Mucosa of rectum (tissue), 2 donors: ENCODE measurements around the gene SLC35G3.

Experiments
- H3K27ac ChIP-seq, 2 donors: one replicate each; pipeline ENCODE4 v1.7.0; 2013; ENCODE audit warnings: inconsistent platforms in 2 of 2, low read depth in 2 of 2, low read length in 2 of 2
- H3K27me3 ChIP-seq, 2 donors: one replicate each; pipeline ENCODE4 v1.7.0; 2013; ENCODE audit warnings: low read length in 2 of 2; ENCODE audit not compliant: control insufficient read depth in 2 of 2, insufficient read depth in 2 of 2
- H3K36me3 ChIP-seq, 2 donors: one replicate each; pipeline ENCODE4 v1.7.0; 2013; ENCODE audit warnings: low read length in 2 of 2; ENCODE audit not compliant: control insufficient read depth in 2 of 2, insufficient read depth in 2 of 2
- H3K4me1 ChIP-seq, 2 donors: one replicate each; pipeline ENCODE4 v1.7.0; 2013; ENCODE audit warnings: low read length in 2 of 2, mild to moderate bottlenecking in 1 of 2; ENCODE audit not compliant: control insufficient read depth in 2 of 2, insufficient read depth in 2 of 2
- H3K4me3 ChIP-seq, 2 donors: one replicate each; pipeline ENCODE4 v1.7.0; 2013; ENCODE audit warnings: low read length in 2 of 2
- H3K9ac ChIP-seq, 2 donors: one replicate each; pipeline ENCODE4 v1.7.0; 2013; ENCODE audit warnings: low read length in 2 of 2, low read depth in 1 of 2, mild to moderate bottlenecking in 1 of 2
- H3K9me3 ChIP-seq, 2 donors: one replicate each; pipeline ENCODE4 v1.7.0; 2013; ENCODE audit warnings: low read length in 2 of 2; ENCODE audit not compliant: control insufficient read depth in 2 of 2
- donor health status: healthy.
- donor health status: Normal muscosa, but diverticular disease.

SLC35G3 gene

DNA sequence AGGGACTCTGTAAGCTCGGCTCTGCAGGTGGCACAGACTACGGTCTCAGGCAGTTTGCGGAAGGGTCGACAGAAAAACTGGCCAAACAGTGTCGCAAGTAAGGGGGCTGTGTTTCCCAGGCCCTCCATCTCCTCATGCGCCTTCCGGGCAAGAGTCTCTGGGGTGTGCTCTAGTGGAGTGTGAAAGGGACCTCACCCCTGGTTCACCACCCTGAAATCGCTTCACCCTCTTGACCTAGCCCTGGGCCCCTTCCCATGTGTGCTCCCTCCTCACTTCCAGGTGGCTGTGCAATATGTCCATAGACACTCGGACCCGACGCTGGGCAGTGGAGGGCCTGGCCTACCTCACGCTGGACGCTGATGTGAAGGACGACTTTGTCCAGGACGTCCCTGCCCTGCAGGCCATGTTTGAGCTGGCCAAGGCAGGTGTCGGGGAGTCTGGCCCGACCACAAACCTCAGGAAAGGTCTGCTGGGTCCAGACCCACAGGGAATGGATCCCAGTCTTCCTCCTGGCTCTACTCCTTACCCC is 24.3 kb downstream of the SLC35G3 start:
- Histone ChIP-seq H3K36me3 (no peaks in the 10 kb centered on the region), H3K27me3 (no peaks in the 10 kb centered on the region), H3K9me3 (no peaks in the 10 kb centered on the region), H3K4me3 (no peak overlapping the region), H3K9ac (no peak overlapping the region), H3K4me1 (no peaks in the 10 kb centered on the region), H3K27ac (no peak overlapping the region)

DNA sequence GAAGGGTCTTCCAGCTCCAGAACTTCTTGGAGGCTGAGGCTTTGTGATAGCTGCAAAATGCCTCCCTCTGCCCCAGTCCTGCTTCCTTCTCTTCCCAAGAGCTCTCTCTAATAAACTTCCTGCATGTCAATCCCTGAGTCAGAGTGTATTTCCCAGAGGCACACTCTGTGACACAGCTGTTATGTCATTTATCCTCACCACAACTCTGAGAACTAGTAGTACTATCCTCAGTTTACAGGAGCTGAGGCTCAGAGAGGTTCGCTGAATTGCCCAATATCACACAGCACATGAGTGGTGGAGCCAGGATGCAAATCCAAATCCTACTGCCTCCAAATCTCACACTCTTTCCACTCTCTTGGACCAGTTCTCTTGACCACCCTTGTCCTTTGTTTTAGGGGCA is 26.5 kb downstream of the SLC35G3 start:
- Histone ChIP-seq H3K9me3 (no peaks in the 10 kb centered on the region), H3K9ac (no peak overlapping the region), H3K4me3 (no peak overlapping the region), H3K4me1 (no peaks in the 10 kb centered on the region), H3K27ac (no peak overlapping the region), H3K27me3 (peaks cover 0 to 2% of the 10 kb centered on the region in 2 donors), H3K36me3 (no peaks in the 10 kb centered on the region)

DNA sequence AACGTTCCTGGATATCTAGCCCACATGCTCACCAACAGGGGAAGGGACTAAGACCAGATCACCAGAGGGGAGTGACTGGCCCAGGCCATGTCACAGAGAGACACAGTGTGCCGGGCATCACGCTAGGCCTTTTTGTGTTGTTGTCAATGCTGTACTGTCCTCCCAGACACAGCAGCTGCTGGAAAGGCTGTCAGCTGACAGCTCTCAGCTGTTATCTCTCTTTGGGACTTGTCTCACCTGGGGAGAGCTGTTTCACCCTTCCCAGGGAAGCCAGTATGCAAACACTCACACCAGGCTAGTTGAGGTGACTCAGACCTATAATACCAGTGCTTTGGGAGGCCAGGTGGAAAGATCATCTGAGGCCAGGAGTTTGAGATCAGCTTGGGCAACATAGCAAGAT is 27.1 kb downstream of the SLC35G3 start:
- Histone ChIP-seq H3K27ac (no peak overlapping the region), H3K4me3 (no peak overlapping the region), H3K27me3 (peaks cover 0 to 2% of the 10 kb centered on the region in 2 donors), H3K9ac (no peak overlapping the region), H3K9me3 (no peaks in the 10 kb centered on the region), H3K4me1 (no peaks in the 10 kb centered on the region), H3K36me3 (no peaks in the 10 kb centered on the region)

DNA sequence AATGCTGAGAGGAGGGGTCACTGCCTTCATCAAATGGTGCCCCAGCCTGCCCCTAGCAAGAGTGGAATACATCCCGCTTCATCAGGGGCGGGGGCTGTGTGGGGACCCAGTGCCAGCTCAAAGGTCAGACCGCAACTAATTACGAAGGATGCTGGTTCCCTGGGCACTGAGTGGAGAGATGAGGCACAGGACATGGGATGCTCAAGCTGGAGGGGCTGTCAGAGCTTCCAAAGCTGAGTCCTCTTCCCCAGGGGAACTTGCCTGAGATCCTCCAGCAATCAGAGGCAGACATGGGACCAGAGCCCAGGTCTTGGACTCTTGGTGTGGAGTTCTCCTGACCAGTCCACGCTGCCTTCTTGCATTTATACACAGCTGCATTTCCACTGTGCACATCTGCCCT is 27.7 kb downstream of the SLC35G3 start:
- H3K27me3 ChIP-seq, result peaks cover 0 to 2% of the 10 kb centered on the region in 2 donors
- no peaks in the 10 kb centered on the region for H3K9me3 ChIP-seq
- H3K4me1 ChIP-seq, result no peaks in the 10 kb centered on the region
- H3K9ac ChIP-seq, result no peak overlapping the region
- H3K36me3 ChIP-seq, result no peaks in the 10 kb centered on the region
- no peak overlapping the region for H3K27ac ChIP-seq
- no peak overlapping the region for H3K4me3 ChIP-seq

DNA sequence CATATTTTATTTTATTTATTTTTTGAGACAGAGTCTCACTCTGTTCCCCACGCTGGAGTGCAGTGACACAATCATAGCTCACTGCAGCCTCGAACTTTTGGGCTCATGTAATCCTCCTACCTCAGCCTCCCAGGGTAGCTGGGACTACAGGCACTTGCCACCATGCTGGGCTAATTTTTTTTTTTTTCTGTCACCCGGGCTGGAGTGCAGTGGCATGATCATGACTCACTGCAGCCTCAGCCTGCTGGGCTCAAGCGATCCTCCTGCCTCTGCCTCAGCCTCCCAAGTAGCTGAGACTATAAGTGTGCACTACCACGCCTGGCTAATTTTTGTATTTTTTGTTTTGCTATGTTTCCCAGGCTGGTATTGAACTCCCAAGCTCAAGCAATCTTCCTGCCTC is 29.5 kb downstream of the SLC35G3 start:
- Histone ChIP-seq H3K4me3 (no peak overlapping the region), H3K9me3 (no peaks in the 10 kb centered on the region), H3K36me3 (no peaks in the 10 kb centered on the region), H3K4me1 (no peaks in the 10 kb centered on the region), H3K27ac (no peak overlapping the region), H3K27me3 (peaks cover 0 to 2% of the 10 kb centered on the region in 2 donors), H3K9ac (no peak overlapping the region)

DNA sequence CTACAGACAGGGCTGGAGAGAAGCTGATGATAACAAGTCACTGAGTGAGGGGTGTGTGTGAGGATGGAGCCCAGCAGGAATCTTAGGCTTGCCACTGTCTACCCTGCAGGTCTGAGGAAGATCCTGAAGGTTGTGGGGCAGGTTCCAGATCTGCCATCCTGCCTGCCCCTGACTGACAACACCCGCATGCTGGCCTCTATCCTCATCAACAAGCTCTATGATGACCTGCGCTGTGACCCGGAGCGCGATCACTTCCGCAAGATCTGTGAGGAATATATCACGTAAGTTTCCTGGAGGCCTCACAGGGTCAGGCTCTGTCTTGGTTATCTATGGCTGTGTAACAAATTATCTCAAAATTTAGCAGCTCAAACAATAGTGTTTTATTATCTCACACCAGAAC is 30.3 kb downstream of the SLC35G3 start:
- Histone ChIP-seq H3K9ac (no peak overlapping the region), H3K9me3 (no peaks in the 10 kb centered on the region), H3K27me3 (peaks cover 0 to 2% of the 10 kb centered on the region in 2 donors), H3K4me1 (no peaks in the 10 kb centered on the region), H3K27ac (no peak overlapping the region), H3K4me3 (no peak overlapping the region), H3K36me3 (no peaks in the 10 kb centered on the region)

DNA sequence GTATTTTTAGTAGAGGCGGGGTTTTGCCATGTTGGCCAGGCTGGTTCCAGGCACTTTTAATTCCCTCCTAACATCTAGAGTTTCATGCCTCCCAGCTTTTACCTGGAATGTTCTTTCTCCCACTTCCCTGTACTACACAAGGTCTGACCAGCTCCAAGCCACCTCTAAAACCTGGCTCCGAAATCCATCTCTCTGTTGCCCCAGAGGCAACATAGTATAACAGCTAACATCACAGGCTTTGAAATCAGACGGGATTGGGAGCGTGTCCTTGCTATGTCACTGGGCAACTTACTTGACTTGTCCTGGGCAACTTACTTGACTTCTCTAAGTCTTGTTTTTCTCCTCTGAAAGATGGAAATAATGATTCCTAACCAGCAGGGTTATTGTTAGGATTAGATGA is 31.4 kb downstream of the SLC35G3 start:
- no peaks in the 10 kb centered on the region for H3K36me3 ChIP-seq
- H3K9me3 ChIP-seq, result no peaks in the 10 kb centered on the region
- H3K4me1 ChIP-seq, result no peaks in the 10 kb centered on the region
- no peak overlapping the region for H3K4me3 ChIP-seq
- H3K27me3 ChIP-seq, result peaks cover 0 to 2% of the 10 kb centered on the region in 2 donors
- no peak overlapping the region for H3K27ac ChIP-seq
- no peak overlapping the region for H3K9ac ChIP-seq

DNA sequence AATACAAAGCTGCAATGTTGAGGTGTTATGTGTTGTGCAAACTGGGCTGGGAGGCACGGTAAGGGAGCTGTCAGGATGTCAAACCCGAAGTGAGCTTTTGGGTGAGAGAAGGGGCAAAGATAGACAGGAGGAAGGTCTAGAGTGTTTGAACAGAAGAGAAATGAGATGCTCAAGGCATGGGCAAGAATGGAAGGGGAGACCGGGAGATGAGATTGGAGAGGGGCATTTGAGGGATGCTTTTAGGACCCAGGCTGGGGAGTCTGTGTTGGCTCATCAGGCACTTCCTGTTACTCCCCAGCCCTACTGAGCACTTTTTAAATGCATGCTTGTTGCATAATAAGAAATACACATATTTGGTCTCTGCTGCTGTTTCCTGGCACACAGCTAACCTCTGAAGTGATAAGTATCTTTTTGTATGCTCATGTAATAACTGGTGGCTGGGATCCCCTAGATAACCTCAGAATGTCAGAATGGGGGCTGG is 32.9 kb downstream of the SLC35G3 start:
- Histone ChIP-seq H3K4me1 (no peaks in the 10 kb centered on the region), H3K27me3 (peaks cover 0 to 2% of the 10 kb centered on the region in 2 donors), H3K27ac (no peak overlapping the region), H3K36me3 (no peaks in the 10 kb centered on the region), H3K4me3 (no peak overlapping the region), H3K9me3 (no peaks in the 10 kb centered on the region), H3K9ac (no peak overlapping the region)

DNA sequence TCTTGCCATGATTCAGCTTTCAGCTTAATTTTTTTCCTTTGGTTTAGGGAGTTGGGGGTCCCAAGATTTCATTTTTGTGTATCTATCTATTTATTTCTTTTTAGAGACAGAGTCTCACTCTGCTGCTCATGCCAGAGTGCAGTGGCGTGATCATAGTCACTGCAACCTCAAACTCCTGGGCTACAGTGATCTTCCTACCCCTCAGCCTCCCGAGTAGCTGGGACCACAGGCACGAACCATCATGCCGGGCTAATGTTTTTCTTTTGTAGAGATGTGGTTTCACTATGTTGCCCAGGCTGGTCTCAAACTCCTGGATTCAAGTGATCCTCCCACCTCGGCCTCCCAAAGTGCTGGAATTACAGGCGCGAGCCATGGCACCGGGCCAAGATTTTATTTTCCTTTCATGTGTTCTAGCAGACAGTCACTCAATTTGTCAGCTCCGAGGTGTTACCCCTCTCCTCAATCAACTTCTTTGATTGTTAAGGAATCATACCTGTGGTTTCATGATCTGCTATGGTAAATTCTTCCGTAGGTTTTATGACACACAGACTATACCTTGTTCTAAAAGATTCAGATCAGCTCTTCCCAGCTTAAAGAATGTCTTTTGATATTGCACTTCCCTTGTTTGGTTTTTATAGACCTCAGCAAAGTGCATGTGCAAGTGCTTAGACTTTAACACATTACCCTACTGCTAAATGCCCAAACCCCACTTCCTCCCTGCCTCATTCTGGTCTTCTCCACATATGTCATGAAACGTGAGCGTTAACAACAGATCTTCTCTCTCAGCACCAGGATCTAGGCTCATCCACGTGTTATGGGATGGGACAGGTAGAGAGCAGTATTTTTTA is 33.6 kb downstream of the SLC35G3 start:
- H3K4me3 ChIP-seq, result no peak overlapping the region
- no peak overlapping the region for H3K9ac ChIP-seq
- no peaks in the 10 kb centered on the region for H3K36me3 ChIP-seq
- H3K4me1 ChIP-seq, result no peaks in the 10 kb centered on the region
- peaks cover 0 to 2% of the 10 kb centered on the region in 2 donors for H3K27me3 ChIP-seq
- no peak overlapping the region for H3K27ac ChIP-seq
- no peaks in the 10 kb centered on the region for H3K9me3 ChIP-seq

DNA sequence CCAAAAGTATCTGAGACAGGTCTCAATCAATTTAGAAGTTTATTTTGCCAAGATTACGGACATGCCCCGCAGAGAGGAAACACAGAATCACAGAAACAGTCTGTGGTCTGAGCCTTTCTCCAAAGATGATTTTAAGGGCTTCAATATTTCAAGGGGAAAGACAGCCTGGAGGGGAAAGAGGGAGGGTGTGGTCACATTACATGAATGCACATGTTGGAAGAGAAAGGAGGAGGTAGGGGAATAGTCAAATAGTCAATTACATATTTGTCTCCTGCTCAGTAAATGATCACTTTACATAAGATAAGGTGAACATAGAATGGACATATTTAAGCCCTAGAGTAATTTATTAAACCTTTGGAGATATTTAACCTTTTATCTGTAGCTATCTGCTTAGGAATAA is 34.3 kb downstream of the SLC35G3 start:
- no peak overlapping the region for H3K27ac ChIP-seq
- peaks cover 0 to 2% of the 10 kb centered on the region in 2 donors for H3K27me3 ChIP-seq
- H3K4me1 ChIP-seq, result no peaks in the 10 kb centered on the region
- no peak overlapping the region for H3K9ac ChIP-seq
- no peaks in the 10 kb centered on the region for H3K9me3 ChIP-seq
- no peak overlapping the region for H3K4me3 ChIP-seq
- H3K36me3 ChIP-seq, result no peaks in the 10 kb centered on the region
